Endodermal cell (in vitro differentiated cells): ENCODE results near the gene MTHFD1L. TPM values are rescaled to one million over a fixed set of nuclear protein-coding genes. Genes with fewer than 3 reads are reported as not detected.
A peak's percentile ranks its signal among the peaks of the same experiment; 100 is the strongest.

ENCODE experiments used
- DNase-seq: peaks from one replicate; pipeline ENCODE4 v3.0.0-alpha.2; 2017
- H3K27ac ChIP-seq: 2 replicates; pipeline ENCODE4 v1.5.1; 2013; ENCODE audit warnings: mild to moderate bottlenecking, low read depth, low read length, moderate library complexity
- H3K27me3 ChIP-seq: 2 replicates; pipeline ENCODE4 v1.6.1; 2013; ENCODE audit warnings: mild to moderate bottlenecking, low read length, moderate library complexity; ENCODE audit not compliant: insufficient read depth, control insufficient read depth, poor library complexity, severe bottlenecking
- H3K36me3 ChIP-seq: 2 replicates; pipeline ENCODE4 v1.7.0; 2013; ENCODE audit warnings: mild to moderate bottlenecking, low read length, moderate library complexity; ENCODE audit not compliant: control insufficient read depth, insufficient read depth
- H3K4me1 ChIP-seq: one replicate; pipeline ENCODE4 v1.7.0; 2013; ENCODE audit warnings: low read length; ENCODE audit not compliant: control insufficient read depth, insufficient read depth
- H3K4me3 ChIP-seq: 2 replicates; pipeline ENCODE4 v1.5.1; 2013; ENCODE audit warnings: mild to moderate bottlenecking, low read length, moderate library complexity
- H3K9ac ChIP-seq: 2 replicates; pipeline ENCODE4 v1.6.1; 2013; ENCODE audit warnings: mild to moderate bottlenecking, low read length, moderate library complexity; ENCODE audit not compliant: poor library complexity, severe bottlenecking; ENCODE audit errors: extremely low read depth
- H3K9me3 ChIP-seq: 2 replicates; pipeline ENCODE4 v1.6.1; 2013; ENCODE audit warnings: mild to moderate bottlenecking, low read length, moderate library complexity; ENCODE audit not compliant: control insufficient read depth
- H3K27ac Mint-ChIP-seq: 2 replicates; pipeline ENCODE4 v1.8.0; 2020; ENCODE audit warnings: mixed read lengths
- H3K27me3 Mint-ChIP-seq: 2 replicates; pipeline ENCODE4 v1.8.0; 2021; ENCODE audit warnings: mild to moderate bottlenecking, mixed read lengths; ENCODE audit not compliant: insufficient read depth
- H3K36me3 Mint-ChIP-seq: 2 replicates; pipeline ENCODE4 v1.8.0; 2020; ENCODE audit warnings: low read depth, mixed read lengths
- H3K4me1 Mint-ChIP-seq: 2 replicates; pipeline ENCODE4 v1.8.0; 2020; ENCODE audit warnings: mixed read lengths
- H3K4me3 Mint-ChIP-seq: 2 replicates; pipeline ENCODE4 v1.8.0; 2020; ENCODE audit warnings: mild to moderate bottlenecking, moderate library complexity, mixed read lengths
- H3K9me3 Mint-ChIP-seq: 2 replicates; pipeline ENCODE4 v1.8.0; 2020; ENCODE audit warnings: mild to moderate bottlenecking, mixed read lengths
- WGBS, 2 experiments: methylation state at CpG; one replicate each; pipeline versions ENCODE4 v1.1.5 to v1.1.7; 2013; ENCODE audit warnings: missing lambda C conversion rate in 2 of 2, mixed read lengths in 1 of 2; ENCODE audit not compliant: insufficient coverage in 1 of 2, insufficient read length in 1 of 2; 5-methylcytosine and 5-hydroxymethylcytosine counted together
- total RNA-seq, 2 donors: library from RNA; stranded (reverse); fragmentation: NEBNext Ultra II Directional in 1 of 2; extraction: Animal tissue kit (Norgen Biotek cat#: 25700) in 1 of 2; gene quantifications; 2 replicates in 1 of 2; 3 replicates in 1 of 2; pipeline ENCODE4 v1.2.1, GENCODE V29; 2021
- TF ChIP-seq, protein P1 (sequence below): fragments of 200-600 bp; sonication (generic); conservative IDR thresholded peaks from 2 replicates; pipeline ENCODE4 v1.5.0; 2021; ENCODE audit warnings: antibody characterized with exemption, mild to moderate bottlenecking

Gene MTHFD1L
- total RNA-seq, 2 donors from 2014 or later, result 70.2 to 72.6 TPM

- Histone ChIP-seq H3K27me3 (no peaks in the 10 kb centered on the region), H3K9me3 (no peaks in the 10 kb centered on the region), H3K36me3 (peaks cover 38% of the 10 kb centered on the region), H3K4me3 (no peak overlapping the region), H3K9ac (no peak overlapping the region), H3K27ac (no peak overlapping the region), H3K4me1 (no peaks in the 10 kb centered on the region)
- TF ChIP-seq, protein P1, sequence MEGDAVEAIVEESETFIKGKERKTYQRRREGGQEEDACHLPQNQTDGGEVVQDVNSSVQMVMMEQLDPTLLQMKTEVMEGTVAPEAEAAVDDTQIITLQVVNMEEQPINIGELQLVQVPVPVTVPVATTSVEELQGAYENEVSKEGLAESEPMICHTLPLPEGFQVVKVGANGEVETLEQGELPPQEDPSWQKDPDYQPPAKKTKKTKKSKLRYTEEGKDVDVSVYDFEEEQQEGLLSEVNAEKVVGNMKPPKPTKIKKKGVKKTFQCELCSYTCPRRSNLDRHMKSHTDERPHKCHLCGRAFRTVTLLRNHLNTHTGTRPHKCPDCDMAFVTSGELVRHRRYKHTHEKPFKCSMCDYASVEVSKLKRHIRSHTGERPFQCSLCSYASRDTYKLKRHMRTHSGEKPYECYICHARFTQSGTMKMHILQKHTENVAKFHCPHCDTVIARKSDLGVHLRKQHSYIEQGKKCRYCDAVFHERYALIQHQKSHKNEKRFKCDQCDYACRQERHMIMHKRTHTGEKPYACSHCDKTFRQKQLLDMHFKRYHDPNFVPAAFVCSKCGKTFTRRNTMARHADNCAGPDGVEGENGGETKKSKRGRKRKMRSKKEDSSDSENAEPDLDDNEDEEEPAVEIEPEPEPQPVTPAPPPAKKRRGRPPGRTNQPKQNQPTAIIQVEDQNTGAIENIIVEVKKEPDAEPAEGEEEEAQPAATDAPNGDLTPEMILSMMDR, result no peak
- peaks cover 38% of the 10 kb centered on the region for H3K36me3 Mint-ChIP-seq
- peak; percentile 24 for DNase-seq
- peaks cover 5% of the 10 kb centered on the region for H3K4me1 Mint-ChIP-seq
- H3K27me3 Mint-ChIP-seq, result no peaks in the 10 kb centered on the region
- no peak overlapping the region for H3K4me3 Mint-ChIP-seq
- WGBS, 2 experiments, result 95 to 100% methylated on average over 1 to 4 of the region's 4 CpGs
- no peak overlapping the region for H3K27ac Mint-ChIP-seq
- H3K9me3 Mint-ChIP-seq, result no peaks in the 10 kb centered on the region
These were observed 226.1 kb downstream of the MTHFD1L start for GRCh38 chr6:151091571-151091970.

DNA sequence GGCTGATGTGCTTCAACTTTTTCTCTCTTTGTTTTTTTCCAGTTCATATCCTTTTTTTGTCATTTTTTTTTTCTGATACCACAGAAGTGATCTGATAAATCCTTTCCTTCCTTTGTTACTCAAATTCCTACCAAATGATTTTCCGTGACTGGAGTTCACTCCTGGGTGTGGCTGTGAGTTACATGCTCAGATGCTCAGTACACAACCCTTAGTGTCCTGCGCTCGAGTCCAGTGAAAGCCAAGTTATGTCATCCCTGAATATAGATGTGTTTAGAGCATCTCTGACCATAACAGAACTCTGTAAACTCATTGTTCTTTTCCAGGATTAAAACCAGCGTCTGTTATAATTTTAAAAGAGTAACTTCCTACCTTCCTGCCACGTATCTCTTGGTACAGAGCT, 227.1 kb downstream of the MTHFD1L start:
- Mint-ChIP-seq H3K27ac (no peak overlapping the region), H3K4me1 (peaks cover 5% of the 10 kb centered on the region), H3K4me3 (no peak overlapping the region), H3K36me3 (peaks cover 48% of the 10 kb centered on the region), H3K27me3 (no peaks in the 10 kb centered on the region), H3K9me3 (no peaks in the 10 kb centered on the region)
- Histone ChIP-seq H3K4me1 (no peaks in the 10 kb centered on the region), H3K4me3 (no peak overlapping the region), H3K27ac (no peak overlapping the region), H3K9ac (no peak overlapping the region), H3K36me3 (peaks cover 48% of the 10 kb centered on the region), H3K9me3 (peaks cover 7% of the 10 kb centered on the region), H3K27me3 (no peaks in the 10 kb centered on the region)
- DNase-seq, result peak; percentile 2
- TF ChIP-seq, protein P1, result no peak
- WGBS, 2 experiments, result 84 to 90% methylated on average over 4 to 5 of the region's 5 CpGs

DNA sequence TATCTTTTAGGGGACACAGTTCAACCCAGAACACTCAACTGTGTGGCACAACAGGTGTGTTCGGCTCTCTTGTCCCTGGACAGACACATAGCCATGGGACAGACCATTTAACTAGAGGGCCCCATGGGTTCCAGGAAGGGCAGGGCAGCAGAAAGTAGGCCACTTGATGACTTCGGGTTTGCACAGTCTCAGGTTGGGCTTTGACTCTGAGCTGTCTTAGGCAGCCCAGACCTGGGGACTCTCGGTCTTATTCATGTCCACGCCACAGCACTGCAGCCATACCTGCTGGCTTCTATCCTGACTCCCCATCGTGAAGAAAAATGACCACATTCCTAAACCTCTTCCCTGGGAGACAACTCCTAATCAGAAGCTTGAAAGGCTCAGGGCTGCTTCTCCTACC, 228.2 kb downstream of the MTHFD1L start:
- peaks cover 48% of the 10 kb centered on the region for H3K36me3 ChIP-seq
- H3K9ac ChIP-seq, result no peak overlapping the region
- peaks cover 7% of the 10 kb centered on the region for H3K9me3 ChIP-seq
- Mint-ChIP-seq H3K27me3 (no peaks in the 10 kb centered on the region), H3K4me3 (no peak overlapping the region), H3K36me3 (peaks cover 48% of the 10 kb centered on the region), H3K27ac (peak overlapping the region; percentile 57), H3K9me3 (no peaks in the 10 kb centered on the region), H3K4me1 (no peaks in the 10 kb centered on the region)
- DNase-seq, result peak; percentile 35
- no peaks in the 10 kb centered on the region for H3K27me3 ChIP-seq
- WGBS, 2 experiments, result 86 to 94% methylated on average over 5 of the region's 5 CpGs
- no peaks in the 10 kb centered on the region for H3K4me1 ChIP-seq
- no peak overlapping the region for H3K27ac ChIP-seq
- TF ChIP-seq, protein P1, result no peak
- H3K4me3 ChIP-seq, result no peak overlapping the region
